HG03064 (cell line): ENCODE data around the gene MDM2.

Experiments used
- ATAC-seq: cut with Tn5 transposase; IDR thresholded peaks from one replicate; pipeline ENCODE4 v1.9.1; 2021; ENCODE audit warnings: low read depth; ENCODE audit not compliant: unreplicated experiment

MDM2 gene

GRCh38 chr12:68870443-68870842, 62.5 kb downstream of the MDM2 start:
- no peak for ATAC-seq

DNA sequence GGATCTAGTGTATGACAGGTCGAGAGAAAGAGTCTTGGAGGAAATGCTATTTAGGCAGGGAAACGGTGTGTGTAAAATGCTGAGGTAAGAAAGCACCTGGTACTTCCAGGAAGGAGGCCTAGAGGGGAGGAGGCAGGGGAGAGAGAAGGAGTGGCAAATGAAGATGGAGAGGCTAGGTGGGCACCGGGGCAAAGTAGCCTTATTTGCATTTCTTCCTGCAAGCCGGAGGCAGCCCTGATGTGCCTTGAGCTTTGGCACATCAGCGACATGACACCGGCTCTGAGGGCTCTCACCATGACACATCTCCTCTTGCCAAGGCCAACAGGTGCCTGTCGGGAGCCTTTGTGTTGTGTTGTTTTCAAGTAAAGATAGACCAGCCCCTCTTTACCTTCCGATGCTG, 63.4 kb downstream of the MDM2 start:
- no peak for ATAC-seq

DNA sequence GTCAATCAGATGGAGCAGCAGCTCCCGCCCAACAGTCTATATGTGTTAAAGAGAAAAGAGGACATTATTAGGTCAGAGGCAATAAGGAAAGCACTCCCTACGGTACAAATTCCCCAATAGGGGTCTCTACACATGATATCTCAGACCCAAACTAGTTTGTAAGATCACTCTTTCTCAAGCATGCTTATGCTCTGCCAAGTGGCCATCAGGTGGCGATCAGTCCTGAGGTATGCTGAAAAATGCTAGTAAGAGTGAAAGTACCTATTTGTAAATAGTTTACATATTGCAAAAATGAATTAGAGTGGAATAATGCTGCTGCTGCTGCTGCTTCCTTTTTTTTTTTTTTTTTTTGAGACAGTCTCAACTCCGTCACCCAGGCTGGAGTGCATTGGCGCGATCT, 63.9 kb downstream of the MDM2 start:
- ATAC-seq = no peak

- ATAC-seq = no peak
Observed at GRCh38 chr12:68873316-68873715, 65.3 kb downstream of the MDM2 start.

DNA sequence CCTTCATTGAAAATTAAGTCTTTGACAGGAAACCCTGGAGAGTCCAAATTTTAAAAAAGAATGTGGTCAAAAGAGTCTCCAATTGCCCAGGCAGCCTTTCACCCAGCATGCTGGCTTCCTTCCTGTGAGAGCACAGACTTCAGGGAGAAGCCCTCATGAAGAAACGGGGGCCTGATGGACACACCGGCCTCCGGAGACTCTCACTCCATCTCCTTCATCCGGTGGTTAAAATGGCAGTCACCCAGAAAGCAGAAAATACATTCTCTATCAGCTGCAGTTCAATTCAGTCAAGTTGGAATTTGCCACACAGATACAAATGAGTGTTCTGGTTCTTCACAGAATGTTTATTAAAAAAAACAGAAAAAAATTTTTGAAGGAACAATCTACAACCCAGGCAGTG, 68.5 kb downstream of the MDM2 start:
- ATAC-seq = no peak

DNA sequence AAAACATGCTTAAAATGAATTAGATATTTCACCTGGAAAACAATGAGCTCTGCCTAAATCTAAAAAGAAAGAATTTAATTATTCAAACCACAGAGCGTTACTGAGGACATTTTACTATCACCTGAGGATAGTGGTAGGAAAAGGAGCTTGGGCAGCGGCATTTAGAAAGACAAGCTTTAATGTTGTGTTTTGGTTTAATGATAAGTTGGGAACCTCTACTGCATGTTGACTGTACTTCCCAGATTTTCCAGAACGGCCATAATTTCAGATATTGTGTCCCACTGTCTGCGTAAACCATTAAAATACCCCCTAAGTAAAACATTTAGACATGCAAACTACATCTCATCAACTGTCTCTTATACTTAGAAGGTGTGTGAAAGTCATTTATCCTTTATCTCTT, 69.6 kb downstream of the MDM2 start:
- ATAC-seq = no peak

GRCh38 chr12:68878283-68878682, 70.3 kb downstream of the MDM2 start:
- ATAC-seq = no peak

- ATAC-seq = no peak
Observed at GRCh38 chr12:68878846-68879245, 70.9 kb downstream of the MDM2 start.

DNA sequence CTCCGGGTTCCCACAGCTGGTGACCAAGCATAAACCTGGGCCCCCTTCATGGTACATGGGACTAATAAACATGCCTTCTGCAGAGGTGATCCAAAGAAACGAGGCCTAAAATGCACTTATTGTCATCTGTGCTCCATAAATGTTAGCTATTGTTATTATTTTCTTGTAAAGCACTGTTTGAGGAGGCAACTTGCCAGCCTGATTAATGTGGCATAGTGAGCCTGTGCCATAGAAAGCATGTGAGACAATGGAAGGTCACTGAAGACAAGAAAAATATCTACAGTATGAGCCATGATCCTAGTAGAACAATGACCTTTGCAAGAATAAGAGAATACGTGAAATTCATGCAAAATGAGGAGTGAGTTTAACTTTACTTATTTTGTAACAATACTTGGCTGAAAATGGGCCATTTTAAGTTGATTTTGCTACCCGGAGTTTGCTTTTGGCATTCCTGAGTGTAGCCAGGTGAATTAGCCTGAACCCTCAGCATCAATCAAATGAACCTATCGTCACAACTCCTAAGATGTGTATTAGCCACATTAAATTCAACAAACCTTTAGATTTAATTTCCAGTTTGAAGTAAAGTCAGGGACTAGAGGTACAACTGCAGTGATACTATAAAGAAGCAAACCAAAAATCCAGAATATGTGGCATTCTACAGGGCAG, 72.8 kb downstream of the MDM2 start:
- ATAC-seq = no peak

DNA sequence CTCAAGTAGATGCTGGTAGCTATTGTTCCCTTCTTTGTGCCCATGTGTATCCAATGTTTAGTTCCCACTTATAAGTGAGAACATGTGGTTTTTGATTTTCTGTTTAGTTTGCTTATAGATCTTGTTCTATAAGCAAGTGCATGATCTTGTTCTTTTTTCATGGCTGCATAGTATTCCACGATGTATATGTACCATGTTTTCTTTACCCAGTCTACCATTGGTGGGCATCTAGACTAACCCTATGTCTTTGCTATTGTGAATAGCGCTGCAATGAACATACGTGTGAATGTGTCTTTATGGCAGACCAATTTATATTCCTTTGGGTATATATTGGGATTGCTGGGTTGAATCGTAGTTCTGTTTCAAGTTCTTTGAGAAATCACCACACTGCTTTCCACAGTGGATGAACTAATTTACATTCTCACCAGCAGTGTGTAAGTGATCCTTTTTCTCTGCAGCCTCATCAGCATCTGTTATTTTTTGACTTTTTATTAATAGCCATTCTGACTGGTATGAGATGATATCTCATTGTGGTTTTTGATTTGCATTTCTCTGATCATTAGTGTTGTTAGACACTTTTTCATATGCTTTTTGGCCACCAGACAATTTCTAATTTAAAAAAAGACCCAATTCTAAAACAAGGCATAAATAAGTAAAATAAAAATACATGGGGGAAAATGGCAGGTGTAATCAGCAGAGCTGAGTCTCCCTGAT, 74.4 kb downstream of the MDM2 start:
- ATAC-seq = no peak

DNA sequence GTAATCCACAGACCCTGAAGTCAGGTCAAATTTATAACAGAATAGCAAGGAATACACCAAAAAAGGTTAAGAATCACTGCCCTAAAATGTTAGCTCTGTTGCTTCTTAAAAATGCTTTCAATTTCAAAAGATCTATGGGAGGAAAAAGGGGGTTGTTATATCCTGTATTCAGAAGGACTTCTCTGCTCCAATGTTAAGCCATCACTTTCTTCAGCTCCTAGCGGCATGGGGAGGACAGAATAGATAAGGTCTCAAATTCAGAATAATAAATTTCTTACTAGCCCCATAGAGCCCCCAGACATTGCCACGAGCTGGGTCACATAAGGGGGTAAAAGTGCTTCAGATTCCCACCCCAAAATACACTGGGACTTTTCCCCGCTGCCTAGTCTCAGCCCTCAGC, 75.2 kb downstream of the MDM2 start:
- no peak for ATAC-seq

DNA sequence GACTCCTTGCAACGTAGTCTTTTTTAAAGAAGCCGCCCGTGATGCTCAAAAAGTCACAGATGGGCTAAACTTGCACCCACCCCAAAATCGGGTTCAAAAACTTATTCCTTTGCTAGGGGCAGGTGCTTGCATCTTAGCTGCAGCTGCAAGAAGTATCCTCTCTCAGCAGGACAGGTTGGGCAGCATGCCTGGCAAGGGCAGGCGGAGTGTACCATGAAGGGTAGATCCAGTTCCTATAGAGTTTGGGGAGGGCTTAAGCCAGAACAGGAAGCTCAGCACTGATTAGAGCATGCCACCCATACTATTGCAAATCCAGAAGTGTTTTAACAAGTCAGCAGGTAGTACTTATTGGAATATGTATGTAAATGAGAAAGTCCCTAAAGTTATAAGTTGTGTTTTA, 76.3 kb downstream of the MDM2 start:
- no peak for ATAC-seq

GRCh38 chr12:68885381-68885780, 77.4 kb downstream of the MDM2 start:
- no peak for ATAC-seq

GRCh38 chr12:68886636-68887572, 78.9 kb downstream of the MDM2 start:
- ATAC-seq = no peak

- ATAC-seq = no peak
Observed at GRCh38 chr12:68887641-68888040, 79.7 kb downstream of the MDM2 start.

GRCh38 chr12:68888243-68888642, 80.3 kb downstream of the MDM2 start:
- ATAC-seq = no peak

DNA sequence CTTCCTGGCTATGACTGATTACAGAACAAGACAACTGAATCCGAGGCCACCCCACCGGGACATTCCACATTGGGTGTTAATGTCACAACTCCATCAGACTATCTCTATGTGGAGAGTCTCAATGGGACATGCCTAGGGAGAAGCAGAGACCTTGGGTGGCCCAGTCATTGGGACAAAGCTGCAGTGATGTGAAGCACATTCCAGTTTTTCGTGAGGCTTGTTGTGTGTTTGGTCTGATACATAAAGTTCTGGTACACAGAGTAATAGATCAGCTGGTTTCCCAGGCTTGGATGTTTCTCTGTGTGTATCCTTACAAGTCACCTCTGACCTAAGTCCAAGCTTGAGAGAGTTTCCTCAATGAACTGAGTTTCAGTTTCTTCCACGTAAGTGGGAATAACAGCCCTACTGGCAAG, 82.7 kb downstream of the MDM2 start:
- ATAC-seq = no peak

DNA sequence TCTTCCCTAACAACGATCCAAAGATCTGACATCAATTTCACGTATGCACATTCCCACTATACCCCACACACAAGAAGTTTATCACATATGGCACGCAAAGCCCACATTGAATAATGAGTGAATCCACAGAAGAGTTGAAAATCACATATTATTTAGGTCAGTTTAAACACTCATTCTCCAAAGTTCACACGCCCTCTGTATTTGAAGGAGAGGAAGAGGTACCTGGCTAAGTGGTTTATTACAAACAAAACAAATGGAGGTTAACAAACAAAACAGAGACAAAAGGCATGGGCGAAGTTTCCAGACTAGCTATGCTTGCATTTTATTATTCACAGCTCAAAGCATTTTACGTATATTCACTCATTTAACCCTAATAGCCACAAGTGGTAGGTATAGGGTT, 83.2 kb downstream of the MDM2 start:
- ATAC-seq = no peak

- ATAC-seq = no peak
Observed at GRCh38 chr12:68893201-68893600, 85.2 kb downstream of the MDM2 start.

- no peak for ATAC-seq
Observed at GRCh38 chr12:68893741-68894140, 85.8 kb downstream of the MDM2 start.

- no peak for ATAC-seq
Observed at GRCh38 chr12:68894276-68894855, 86.4 kb downstream of the MDM2 start.
